Chondrocyte (in vitro differentiated cells): ENCODE measurements around the gene TNS4. TPM values are rescaled to one million over a fixed set of nuclear protein-coding genes. Genes with fewer than 3 reads are reported as not detected.
A peak's percentile ranks its signal among the peaks of the same experiment; 100 is the strongest.
"Not testable (repeated sequence)": the region's sequence is repeated elsewhere in the genome, so short reads cannot be mapped to it uniquely, and the experiment has no call there.

Source experiments
- DNase-seq: peaks from one replicate; pipeline ENCODE4 v3.0.0; 2021; ENCODE audit warnings: mixed read lengths, low spot score
- H3K27ac Mint-ChIP-seq: one replicate; pipeline ENCODE4 v1.8.0; 2021; ENCODE audit warnings: mild to moderate bottlenecking, moderate library complexity, mixed read lengths; ENCODE audit not compliant: unreplicated experiment
- H3K27me3 Mint-ChIP-seq: 2 replicates; pipeline ENCODE4 v1.8.0; 2021; ENCODE audit warnings: low read depth, mixed read lengths
- H3K36me3 Mint-ChIP-seq: 2 replicates; pipeline ENCODE4 v1.8.0; 2021; ENCODE audit warnings: low read depth, mixed read lengths
- H3K4me1 Mint-ChIP-seq: 2 replicates; pipeline ENCODE4 v1.8.0; 2021; ENCODE audit warnings: low read depth, mild to moderate bottlenecking, mixed read lengths
- H3K4me3 Mint-ChIP-seq: one replicate; pipeline ENCODE4 v1.8.0; 2021; ENCODE audit warnings: mild to moderate bottlenecking, moderate library complexity, mixed read lengths; ENCODE audit not compliant: unreplicated experiment
- H3K9me3 Mint-ChIP-seq: 2 replicates; pipeline ENCODE4 v1.8.0; 2021; ENCODE audit warnings: low read depth, mixed read lengths
- total RNA-seq: library from RNA; stranded (reverse); gene quantifications from 3 replicates; pipeline ENCODE4 v1.2.1, GENCODE V29; 2021
- TF ChIP-seq, protein P1 (sequence below): fragments of 200-600 bp; sonication (generic); IDR thresholded peaks from 2 replicates; pipeline ENCODE4 v1.5.0; 2021; ENCODE audit warnings: antibody characterized with exemption, mild to moderate bottlenecking, moderate library complexity

Gene TNS4
- total RNA-seq, 1 donor from 2014 or later, result not detected

DNA sequence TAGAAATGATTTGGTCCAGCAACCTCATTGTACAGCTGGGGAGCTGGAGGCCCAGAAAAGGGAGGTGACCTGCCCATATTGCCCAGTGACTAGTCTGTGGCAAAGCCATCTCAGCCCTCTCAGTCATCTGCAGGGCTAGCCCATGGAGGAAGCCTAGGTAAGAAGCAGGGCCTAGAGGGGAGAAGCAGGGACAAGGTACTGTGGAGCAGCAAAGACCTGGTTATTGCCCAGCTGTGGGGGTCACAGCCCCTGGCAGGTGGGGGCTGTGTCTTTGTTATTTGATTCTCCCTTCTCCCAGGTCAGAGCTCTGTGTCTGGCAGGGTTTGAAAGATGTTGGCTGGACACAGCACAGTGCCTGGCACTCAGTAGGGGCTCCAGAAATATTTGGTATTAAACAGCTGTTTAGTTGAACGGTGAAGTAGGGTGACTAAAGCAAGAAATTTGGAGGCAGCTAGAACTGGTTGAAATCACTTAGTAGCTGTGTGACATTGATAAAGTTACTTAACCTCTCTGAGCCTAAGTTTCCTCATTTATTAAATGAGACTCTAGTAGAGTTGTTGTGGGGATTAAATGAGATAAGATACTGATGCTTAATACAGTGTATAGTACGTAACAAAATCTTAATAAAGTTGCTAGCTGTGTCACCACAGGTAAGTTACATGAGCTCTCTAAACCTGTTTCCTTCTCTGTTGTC, 46.5 kb upstream of the TNS4 start:
- peak overlapping the region; percentile 67 for H3K27ac Mint-ChIP-seq
- no peaks in the 10 kb centered on the region for H3K27me3 Mint-ChIP-seq
- H3K4me1 Mint-ChIP-seq, result peaks cover 74% of the 10 kb centered on the region
- TF ChIP-seq, protein P1, sequence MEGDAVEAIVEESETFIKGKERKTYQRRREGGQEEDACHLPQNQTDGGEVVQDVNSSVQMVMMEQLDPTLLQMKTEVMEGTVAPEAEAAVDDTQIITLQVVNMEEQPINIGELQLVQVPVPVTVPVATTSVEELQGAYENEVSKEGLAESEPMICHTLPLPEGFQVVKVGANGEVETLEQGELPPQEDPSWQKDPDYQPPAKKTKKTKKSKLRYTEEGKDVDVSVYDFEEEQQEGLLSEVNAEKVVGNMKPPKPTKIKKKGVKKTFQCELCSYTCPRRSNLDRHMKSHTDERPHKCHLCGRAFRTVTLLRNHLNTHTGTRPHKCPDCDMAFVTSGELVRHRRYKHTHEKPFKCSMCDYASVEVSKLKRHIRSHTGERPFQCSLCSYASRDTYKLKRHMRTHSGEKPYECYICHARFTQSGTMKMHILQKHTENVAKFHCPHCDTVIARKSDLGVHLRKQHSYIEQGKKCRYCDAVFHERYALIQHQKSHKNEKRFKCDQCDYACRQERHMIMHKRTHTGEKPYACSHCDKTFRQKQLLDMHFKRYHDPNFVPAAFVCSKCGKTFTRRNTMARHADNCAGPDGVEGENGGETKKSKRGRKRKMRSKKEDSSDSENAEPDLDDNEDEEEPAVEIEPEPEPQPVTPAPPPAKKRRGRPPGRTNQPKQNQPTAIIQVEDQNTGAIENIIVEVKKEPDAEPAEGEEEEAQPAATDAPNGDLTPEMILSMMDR, result no peak
- no peaks in the 10 kb centered on the region for H3K36me3 Mint-ChIP-seq
- no peaks in the 10 kb centered on the region for H3K9me3 Mint-ChIP-seq
- no peak overlapping the region for H3K4me3 Mint-ChIP-seq
- no peak for DNase-seq

DNA sequence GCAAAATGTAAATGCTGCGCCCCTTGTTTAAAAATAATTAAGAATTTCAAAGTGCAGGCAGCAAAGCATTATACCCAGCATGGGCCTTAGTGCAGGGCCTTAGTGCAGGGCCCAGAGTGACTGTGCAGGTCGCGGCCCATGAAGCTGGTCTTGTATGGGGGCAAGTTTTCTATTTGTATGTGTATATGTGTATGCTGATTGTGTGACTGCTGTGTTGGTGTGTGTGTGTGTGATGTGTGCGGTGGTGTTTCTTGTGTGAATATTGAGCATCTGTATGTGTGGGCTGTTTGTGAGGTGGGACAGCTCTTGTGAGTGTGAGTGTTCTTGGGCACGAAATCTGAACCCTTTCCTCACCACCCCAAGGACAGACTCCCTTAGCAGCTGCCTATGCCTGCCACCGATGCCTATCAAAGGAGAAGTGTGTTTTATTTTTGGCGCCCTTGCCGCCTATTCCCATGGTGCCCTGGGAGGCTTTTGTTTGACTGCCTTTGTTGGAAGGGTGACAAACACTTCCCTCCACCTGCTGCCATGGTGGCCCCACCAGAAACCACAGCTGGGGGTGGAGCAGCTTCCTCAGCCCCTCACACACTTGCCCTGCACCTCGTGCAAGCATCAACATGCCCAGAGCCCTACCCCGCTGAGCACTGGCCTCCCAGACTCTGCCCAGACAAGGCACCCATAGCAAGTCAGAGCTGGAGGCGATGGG, 45.8 kb upstream of the TNS4 start:
- H3K9me3 Mint-ChIP-seq, result no peaks in the 10 kb centered on the region
- no peaks in the 10 kb centered on the region for H3K27me3 Mint-ChIP-seq
- TF ChIP-seq, protein P1, result no peak
- DNase-seq, result peak; percentile 70
- H3K27ac Mint-ChIP-seq, result peak overlapping the region; percentile 67
- no peaks in the 10 kb centered on the region for H3K36me3 Mint-ChIP-seq
- peaks cover 74% of the 10 kb centered on the region for H3K4me1 Mint-ChIP-seq
- no peak overlapping the region for H3K4me3 Mint-ChIP-seq

DNA sequence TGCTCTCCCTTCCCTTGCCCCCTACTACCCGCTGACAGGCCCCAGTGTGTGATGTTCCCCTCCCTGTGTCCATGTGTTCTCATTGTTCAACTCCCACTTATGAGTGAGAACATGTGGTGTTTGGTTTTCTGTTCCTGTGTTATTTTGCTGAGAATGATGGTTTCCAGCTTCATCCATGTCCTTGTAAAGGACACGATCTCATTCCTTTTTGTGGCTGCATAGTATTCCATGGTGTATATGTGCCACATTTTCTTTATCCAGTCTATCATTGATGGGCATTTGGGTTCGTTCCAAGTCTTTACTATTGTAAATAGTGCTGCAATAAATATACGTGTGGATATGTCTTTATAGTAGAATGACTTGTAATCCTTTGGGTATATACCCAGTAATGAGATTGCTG, 45.1 kb upstream of the TNS4 start:
- H3K4me3 Mint-ChIP-seq, DNase-seq, H3K36me3 Mint-ChIP-seq, H3K27me3 Mint-ChIP-seq, H3K27ac Mint-ChIP-seq, H3K9me3 Mint-ChIP-seq: not testable (repeated sequence)
- H3K4me1 Mint-ChIP-seq, result peaks cover 73% of the 10 kb centered on the region

DNA sequence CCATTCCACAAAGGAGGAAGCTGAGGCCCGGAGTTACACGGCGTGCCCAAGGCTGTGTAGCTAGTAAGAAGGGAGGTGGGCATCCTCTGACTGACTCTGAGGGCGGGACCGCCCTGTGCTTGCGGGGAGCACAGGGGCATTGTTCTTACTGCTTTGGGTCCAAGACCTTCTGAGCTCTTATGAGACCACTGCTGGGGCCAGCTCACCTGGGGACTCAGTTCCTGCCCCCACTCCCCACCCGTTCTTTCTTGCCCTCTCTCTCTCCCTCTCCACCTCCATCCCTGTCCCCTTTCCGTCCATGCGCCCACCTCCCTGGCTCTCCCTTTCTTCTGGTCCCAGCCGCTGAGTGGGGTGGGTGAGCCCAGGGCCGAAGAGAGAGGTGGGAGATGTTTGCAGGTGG, 44.2 kb upstream of the TNS4 start:
- TF ChIP-seq, protein P1, result no peak
- Mint-ChIP-seq H3K4me1 (peaks cover 69% of the 10 kb centered on the region), H3K36me3 (no peaks in the 10 kb centered on the region), H3K27me3 (no peaks in the 10 kb centered on the region), H3K4me3 (no peak overlapping the region), H3K9me3 (no peaks in the 10 kb centered on the region), H3K27ac (no peak overlapping the region)
- DNase-seq, result peak; percentile 64

DNA sequence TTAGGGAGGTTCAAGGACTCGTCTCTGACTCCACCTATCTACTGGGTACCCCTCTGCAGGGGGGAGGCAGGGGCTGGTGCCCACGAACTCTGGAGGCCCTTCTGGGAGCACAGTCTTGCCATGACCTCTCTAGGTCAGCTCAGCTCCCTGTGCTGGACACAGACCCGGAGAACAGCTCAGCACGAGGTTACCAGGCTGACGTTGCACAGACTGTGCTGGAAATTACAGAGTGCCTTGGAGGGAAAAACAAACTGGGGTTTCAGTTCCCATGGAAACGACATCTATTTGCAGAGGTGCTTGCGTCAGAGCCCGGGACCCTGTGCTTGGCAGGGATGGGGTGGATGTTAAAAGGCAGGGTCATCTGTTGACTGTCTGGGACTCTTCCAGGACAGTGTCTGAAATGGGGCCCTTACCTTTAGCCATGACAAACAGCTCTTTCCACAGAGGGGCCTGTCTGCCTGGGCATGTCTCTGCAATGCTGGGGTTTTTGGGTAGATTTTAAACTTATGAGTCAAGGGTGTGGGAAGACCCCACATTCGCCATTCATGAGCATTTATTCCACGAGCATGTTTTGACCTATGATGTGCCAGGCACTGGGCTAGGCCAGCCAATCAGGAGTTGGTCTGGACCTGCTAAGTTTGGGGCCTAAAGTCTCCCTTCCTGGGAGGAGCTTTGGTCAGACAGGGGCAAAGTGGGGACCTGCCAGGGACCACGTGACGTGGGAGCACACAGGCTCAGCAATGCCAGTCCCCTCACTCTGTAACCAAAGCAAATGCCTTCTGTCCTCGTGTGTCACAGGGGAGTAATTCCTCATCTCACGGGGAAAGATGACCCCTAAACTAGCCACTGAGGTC, 41.4 kb upstream of the TNS4 start:
- peak; percentile 56 for DNase-seq
- H3K27me3 Mint-ChIP-seq, result no peaks in the 10 kb centered on the region
- no peak overlapping the region for H3K4me3 Mint-ChIP-seq
- H3K27ac Mint-ChIP-seq, result peak overlapping the region; percentile 97
- TF ChIP-seq, protein P1, result no peak
- no peaks in the 10 kb centered on the region for H3K9me3 Mint-ChIP-seq
- H3K36me3 Mint-ChIP-seq, result no peaks in the 10 kb centered on the region
- peaks cover 56% of the 10 kb centered on the region for H3K4me1 Mint-ChIP-seq
